ENCODE results near the gene WASL.

DNA sequence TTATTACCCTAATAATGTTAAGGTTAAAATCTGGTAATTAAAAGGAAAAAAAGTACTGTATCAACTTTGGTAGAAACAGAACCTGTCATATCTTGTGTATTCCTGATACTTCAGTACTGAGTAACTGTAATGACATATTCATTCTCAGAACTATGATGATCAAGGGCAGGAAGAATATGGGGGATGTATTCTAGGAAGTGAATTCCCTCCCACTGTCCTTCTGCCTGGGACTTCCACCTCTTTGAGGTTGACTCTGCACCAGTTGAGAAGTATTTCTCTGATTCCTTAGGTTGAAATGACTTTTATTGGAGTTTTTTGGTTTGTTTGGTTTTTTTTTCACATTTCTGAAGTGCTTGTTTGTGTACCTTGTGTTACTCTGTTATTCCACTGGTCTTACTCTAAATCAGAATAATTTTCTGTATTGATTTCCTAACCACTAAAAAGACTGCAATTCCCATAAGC lies 36.9 kb downstream of the WASL start:
- no peak for TF ChIP-seq POLR2A (IDR thresholded peaks at IDR 0.05)
- TF ChIP-seq CTCF (IDR thresholded peaks at IDR 0.05): no peak
- TF ChIP-seq POLR2AphosphoS5 (IDR thresholded peaks at IDR 0.05): no peak
